ENCODE measurements around the gene ANO9.

- no peak for TF ChIP-seq CTCF (IDR thresholded peaks at IDR 0.05)
- no peak for TF ChIP-seq POLR2A (IDR thresholded peaks at IDR 0.05)
Measured at GRCh38 chr11:409600-410483, 32.0 kb downstream of the ANO9 start.

Data from esophagus squamous epithelium (tissue), 4 donors.